Karpas-422 (cell line): ENCODE results near the gene ARHGDIB. TPM values are rescaled to one million over a fixed set of nuclear protein-coding genes. Genes with fewer than 3 reads are reported as not detected.

Experiments
- DNase-seq: peaks from one replicate; pipeline ENCODE4 v3.0.0-alpha.2; 2015
- H2AFZ ChIP-seq: fragments of 200-600 bp; sonication (generic); 2 replicates; pipeline ENCODE4 v1.6.1; 2014; ENCODE audit warnings: antibody characterized with exemption, low read length, mixed read lengths
- H3K27ac ChIP-seq: fragments of 200-600 bp; sonication (generic); 2 replicates; pipeline ENCODE4 v1.5.1; 2014; ENCODE audit warnings: mild to moderate bottlenecking, low read length, moderate library complexity
- H3K27me3 ChIP-seq: fragments of 200-600 bp; sonication (generic); 2 replicates; pipeline ENCODE4 v1.6.1; 2014; ENCODE audit warnings: low read length, mixed read lengths
- H3K36me3 ChIP-seq: fragments of 200-600 bp; sonication (generic); 2 replicates; pipeline ENCODE4 v1.6.1; 2014; ENCODE audit warnings: low read length, mixed read lengths; ENCODE audit not compliant: insufficient read depth
- H3K4me1 ChIP-seq: fragments of 200-600 bp; sonication (generic); 2 replicates; pipeline ENCODE4 v1.6.1; 2014; ENCODE audit warnings: mild to moderate bottlenecking, low read length, mixed read lengths
- H3K4me2 ChIP-seq: fragments of 200-600 bp; sonication (generic); 2 replicates; pipeline ENCODE4 v1.6.1; 2014; ENCODE audit warnings: low read length, low read depth, mild to moderate bottlenecking; ENCODE audit not compliant: poor library complexity, severe bottlenecking
- H3K4me3 ChIP-seq: fragments of 200-600 bp; sonication (generic); 2 replicates; pipeline ENCODE4 v1.5.1; 2014; ENCODE audit warnings: mild to moderate bottlenecking, antibody characterized with exemption, low read length, mixed read lengths
- H3K79me2 ChIP-seq: fragments of 200-600 bp; sonication (generic); 2 replicates; pipeline ENCODE4 v1.6.1; 2014; ENCODE audit warnings: mild to moderate bottlenecking, low read length, mixed read lengths
- H3K9ac ChIP-seq: fragments of 200-600 bp; sonication (generic); 2 replicates; pipeline ENCODE4 v1.6.0; 2014; ENCODE audit warnings: low read length
- H3K9me2 ChIP-seq: fragments of 200-600 bp; sonication (generic), shearing (Covaris generic); replicated peaks from 2 replicates; pipeline ENCODE4 v1.6.0; 2014; ENCODE audit warnings: mild to moderate bottlenecking, low read length, moderate library complexity; ENCODE audit not compliant: insufficient read depth
- H3K9me3 ChIP-seq: fragments of 300-700, 200-600 bp; sonication (generic); 2 replicates; pipeline ENCODE4 v1.6.1; 2014; ENCODE audit warnings: low read length, mixed read lengths
- H4K20me1 ChIP-seq: fragments of 200-600 bp; sonication (generic); 2 replicates; pipeline ENCODE4 v1.6.1; 2014; ENCODE audit warnings: mild to moderate bottlenecking, antibody characterized with exemption, low read length, low read depth; ENCODE audit not compliant: insufficient read depth
- total RNA-seq: library from RNA; depleted of rRNA; stranded (reverse); fragments of >200 nt; shearing (Covaris generic); gene quantifications from 2 replicates; pipeline ENCODE4 v1.2.3, GENCODE V29; 2014; ENCODE audit warnings: low replicate concordance

ARHGDIB gene
- total RNA-seq, 1 experiment from 2014 or later: 503 TPM

GRCh38 chr12:14919455-14919854 is 41.9 kb downstream of the ARHGDIB start:
- Histone ChIP-seq H2AFZ (no peak overlapping the region), H3K27me3 (no peaks in the 10 kb centered on the region), H3K9me2 (no peaks in the 10 kb centered on the region), H3K9ac (no peak overlapping the region), H3K4me3 (no peak overlapping the region), H3K27ac (no peak overlapping the region), H3K4me1 (no peaks in the 10 kb centered on the region), H3K4me2 (no peak overlapping the region), H4K20me1 (no peaks in the 10 kb centered on the region), H3K79me2 (no peaks in the 10 kb centered on the region), H3K36me3 (no peaks in the 10 kb centered on the region), H3K9me3 (no peaks in the 10 kb centered on the region)
- DNase-seq: no peak

GRCh38 chr12:14915736-14916135 is 45.7 kb downstream of the ARHGDIB start:
- Histone ChIP-seq H4K20me1 (no peaks in the 10 kb centered on the region), H3K4me2 (no peak overlapping the region), H3K36me3 (no peaks in the 10 kb centered on the region), H3K9me2 (no peaks in the 10 kb centered on the region), H3K9me3 (no peaks in the 10 kb centered on the region), H3K9ac (no peak overlapping the region), H3K4me3 (no peak overlapping the region), H2AFZ (no peak overlapping the region), H3K27ac (no peak overlapping the region), H3K27me3 (no peaks in the 10 kb centered on the region), H3K79me2 (no peaks in the 10 kb centered on the region), H3K4me1 (no peaks in the 10 kb centered on the region)
- DNase-seq: no peak

GRCh38 chr12:14913381-14913781 is 48.0 kb downstream of the ARHGDIB start:
- H3K9ac ChIP-seq: no peak overlapping the region
- H3K36me3 ChIP-seq: no peaks in the 10 kb centered on the region
- H3K4me2 ChIP-seq: no peak overlapping the region
- H3K4me1 ChIP-seq: no peaks in the 10 kb centered on the region
- H3K9me2 ChIP-seq: no peaks in the 10 kb centered on the region
- H3K9me3 ChIP-seq: no peaks in the 10 kb centered on the region
- H3K79me2 ChIP-seq: no peaks in the 10 kb centered on the region
- no peak for DNase-seq
- H2AFZ ChIP-seq: no peak overlapping the region
- no peak overlapping the region for H3K4me3 ChIP-seq
- no peaks in the 10 kb centered on the region for H3K27me3 ChIP-seq
- H3K27ac ChIP-seq: no peak overlapping the region
- H4K20me1 ChIP-seq: no peaks in the 10 kb centered on the region

- Histone ChIP-seq H3K4me3 (no peak overlapping the region), H3K36me3 (no peaks in the 10 kb centered on the region), H3K9me3 (no peaks in the 10 kb centered on the region), H3K27ac (no peak overlapping the region), H3K4me2 (no peak overlapping the region), H3K4me1 (no peaks in the 10 kb centered on the region), H3K79me2 (no peaks in the 10 kb centered on the region), H4K20me1 (no peaks in the 10 kb centered on the region), H3K27me3 (no peaks in the 10 kb centered on the region), H3K9me2 (no peaks in the 10 kb centered on the region), H3K9ac (no peak overlapping the region), H2AFZ (no peak overlapping the region)
- DNase-seq: no peak
Observed at GRCh38 chr12:14911131-14911530, 50.3 kb downstream of the ARHGDIB start.

GRCh38 chr12:14910090-14910915 is 51.1 kb downstream of the ARHGDIB start:
- Histone ChIP-seq H3K36me3 (no peaks in the 10 kb centered on the region), H3K4me1 (no peaks in the 10 kb centered on the region), H3K9ac (no peak overlapping the region), H4K20me1 (no peaks in the 10 kb centered on the region), H3K4me3 (no peak overlapping the region), H3K9me3 (no peaks in the 10 kb centered on the region), H3K4me2 (no peak overlapping the region), H3K9me2 (no peaks in the 10 kb centered on the region), H3K27ac (no peak overlapping the region), H2AFZ (no peak overlapping the region), H3K79me2 (no peaks in the 10 kb centered on the region), H3K27me3 (no peaks in the 10 kb centered on the region)
- no peak for DNase-seq

- H2AFZ ChIP-seq: no peak overlapping the region
- DNase-seq: no peak
- no peak overlapping the region for H3K9ac ChIP-seq
- no peak overlapping the region for H3K27ac ChIP-seq
- H3K79me2 ChIP-seq: no peaks in the 10 kb centered on the region
- H4K20me1 ChIP-seq: no peaks in the 10 kb centered on the region
- H3K36me3 ChIP-seq: no peaks in the 10 kb centered on the region
- no peaks in the 10 kb centered on the region for H3K4me1 ChIP-seq
- H3K9me3 ChIP-seq: no peaks in the 10 kb centered on the region
- no peak overlapping the region for H3K4me3 ChIP-seq
- no peaks in the 10 kb centered on the region for H3K9me2 ChIP-seq
- H3K27me3 ChIP-seq: no peaks in the 10 kb centered on the region
- no peak overlapping the region for H3K4me2 ChIP-seq
Observed at GRCh38 chr12:14907953-14908352, 53.4 kb downstream of the ARHGDIB start.

- Histone ChIP-seq H3K27ac (no peak overlapping the region), H3K9ac (no peak overlapping the region), H2AFZ (no peak overlapping the region), H3K9me2 (no peaks in the 10 kb centered on the region), H3K4me2 (no peak overlapping the region), H3K4me3 (no peak overlapping the region), H3K4me1 (no peaks in the 10 kb centered on the region), H3K9me3 (no peaks in the 10 kb centered on the region), H4K20me1 (no peaks in the 10 kb centered on the region), H3K36me3 (no peaks in the 10 kb centered on the region), H3K79me2 (no peaks in the 10 kb centered on the region), H3K27me3 (no peaks in the 10 kb centered on the region)
- no peak for DNase-seq
Observed at GRCh38 chr12:14906114-14906513, 55.3 kb downstream of the ARHGDIB start.

GRCh38 chr12:14905269-14906004 is 56.0 kb downstream of the ARHGDIB start:
- Histone ChIP-seq H3K4me3 (no peak overlapping the region), H3K4me2 (no peak overlapping the region), H3K4me1 (no peaks in the 10 kb centered on the region), H3K27me3 (no peaks in the 10 kb centered on the region), H3K9me2 (no peaks in the 10 kb centered on the region), H3K9ac (no peak overlapping the region), H4K20me1 (no peaks in the 10 kb centered on the region), H3K27ac (no peak overlapping the region), H3K9me3 (no peaks in the 10 kb centered on the region), H3K79me2 (no peaks in the 10 kb centered on the region), H2AFZ (no peak overlapping the region), H3K36me3 (no peaks in the 10 kb centered on the region)
- DNase-seq: no peak
